Testis (tissue), 3 donors: ENCODE measurements around the gene AUH. TPM values are rescaled to one million over a fixed set of nuclear protein-coding genes. Genes with fewer than 3 reads are reported as not detected.

Experiments
- DNase-seq: peaks from one replicate; pipeline ENCODE4 v3.0.0-alpha.2; 2019
- H3K27ac ChIP-seq, 2 donors: fragments of 200-600 bp; sonication (generic); one replicate each; pipeline ENCODE4 v1.5.1; 2019
- H3K27me3 ChIP-seq: fragments of 200-600 bp; sonication (generic); one replicate; pipeline ENCODE4 v1.5.1; 2019
- H3K36me3 ChIP-seq: fragments of 200-600 bp; sonication (generic); one replicate; pipeline ENCODE4 v1.5.1; 2017; ENCODE audit warnings: low read depth; ENCODE audit errors: missing control alignments
- H3K4me1 ChIP-seq: fragments of 200-600 bp; sonication (generic); one replicate; pipeline ENCODE4 v1.5.1; 2019
- H3K4me3 ChIP-seq, 2 donors: fragments of 200-600 bp; sonication (generic); one replicate each; pipeline ENCODE4 v1.5.1; 2017 to 2019
- H3K9me3 ChIP-seq: fragments of 200-600 bp; sonication (generic); one replicate; pipeline ENCODE4 v1.5.1; 2017
- POLR2A ChIP-seq: fragments of 450-650 bp; IDR thresholded peaks from one replicate; pipeline ENCODE4 v1.6.1; 2017; ENCODE audit warnings: antibody characterized with exemption, mild to moderate bottlenecking, moderate library complexity
- WGBS, 2 donors: methylation state at CpG; one replicate each; pipeline ENCODE4 v1.1.5; 2018; 5-methylcytosine and 5-hydroxymethylcytosine counted together
- intact Hi-C: fragments of 100-400 bp; cut with DNase I; formaldehyde crosslinking; loops from one replicate; pipeline ENCODE4 v1.15.1; 2023; ENCODE audit warnings: low total_unique reads
- polyA plus RNA-seq: library from polyadenylated mRNA; stranded (reverse); fragments of 350-450 nt; fragmentation: Illumina TruSeq; extraction: RNeasy Lipid Tissue Mini Kit (QIAGEN cat#74804); gene quantifications from one replicate; pipeline ENCODE4 v1.2.3, GENCODE V29; 2014; ENCODE audit warnings: low read depth, low replicate concordance; ENCODE audit not compliant: insufficient read depth
- total RNA-seq, 2 donors: library from RNA; depleted of rRNA; stranded (reverse); fragments of >200 nt; gene quantifications; one replicate each; pipeline ENCODE4 v1.2.3, GENCODE V29; 2016
- TF ChIP-seq, protein P1 (sequence below), 3 experiments: fragments of 450-650 bp in 2 of 3; fragments of 200-600 bp in 1 of 3; sonication (generic) in 1 of 3; IDR thresholded peaks; one replicate each; pipeline ENCODE4 v1.5.1; 2016 to 2019; ENCODE audit warnings: antibody characterized with exemption in 3 of 3, mild to moderate bottlenecking in 2 of 3, moderate library complexity in 1 of 3

AUH gene
- total and polyA plus RNA-seq, 3 donors from 2014 or later, result 9.1 to 33.9 (median 31.7) TPM

DNA sequence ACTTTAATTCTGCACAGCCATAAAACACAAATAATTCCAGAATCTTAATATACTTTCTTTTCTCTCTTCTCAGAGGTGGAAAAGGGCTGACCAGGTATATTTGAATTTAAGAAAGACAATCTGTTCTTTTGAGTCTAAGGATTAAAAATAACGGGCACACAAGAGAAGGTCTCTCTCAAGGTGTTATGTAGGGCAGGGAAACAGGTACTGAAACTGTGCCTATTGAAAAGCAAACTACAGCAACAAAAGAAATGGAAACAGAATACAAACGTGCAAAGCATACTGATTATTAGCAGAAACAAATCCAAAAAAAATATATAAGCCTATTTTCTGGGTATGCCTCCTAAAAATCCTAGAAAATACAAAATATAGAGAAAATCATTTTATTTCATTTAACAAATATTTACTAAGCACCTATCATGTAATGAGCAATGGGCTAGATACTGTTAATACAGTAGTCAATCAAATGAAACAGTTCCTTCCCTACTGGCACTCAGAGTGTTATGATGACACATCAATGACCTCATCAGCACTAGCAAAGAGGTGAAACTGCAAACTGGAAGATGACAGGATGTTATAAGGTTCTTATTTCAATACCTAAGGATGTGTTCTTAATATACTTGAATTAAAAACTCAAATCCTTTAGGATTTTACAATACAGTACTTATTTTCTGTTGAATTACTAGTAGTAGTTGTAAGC lies 87.7 kb downstream of the AUH start:
- no peaks in the 10 kb centered on the region for H3K27me3 ChIP-seq
- TF ChIP-seq, protein P1, sequence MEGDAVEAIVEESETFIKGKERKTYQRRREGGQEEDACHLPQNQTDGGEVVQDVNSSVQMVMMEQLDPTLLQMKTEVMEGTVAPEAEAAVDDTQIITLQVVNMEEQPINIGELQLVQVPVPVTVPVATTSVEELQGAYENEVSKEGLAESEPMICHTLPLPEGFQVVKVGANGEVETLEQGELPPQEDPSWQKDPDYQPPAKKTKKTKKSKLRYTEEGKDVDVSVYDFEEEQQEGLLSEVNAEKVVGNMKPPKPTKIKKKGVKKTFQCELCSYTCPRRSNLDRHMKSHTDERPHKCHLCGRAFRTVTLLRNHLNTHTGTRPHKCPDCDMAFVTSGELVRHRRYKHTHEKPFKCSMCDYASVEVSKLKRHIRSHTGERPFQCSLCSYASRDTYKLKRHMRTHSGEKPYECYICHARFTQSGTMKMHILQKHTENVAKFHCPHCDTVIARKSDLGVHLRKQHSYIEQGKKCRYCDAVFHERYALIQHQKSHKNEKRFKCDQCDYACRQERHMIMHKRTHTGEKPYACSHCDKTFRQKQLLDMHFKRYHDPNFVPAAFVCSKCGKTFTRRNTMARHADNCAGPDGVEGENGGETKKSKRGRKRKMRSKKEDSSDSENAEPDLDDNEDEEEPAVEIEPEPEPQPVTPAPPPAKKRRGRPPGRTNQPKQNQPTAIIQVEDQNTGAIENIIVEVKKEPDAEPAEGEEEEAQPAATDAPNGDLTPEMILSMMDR (IDR thresholded peaks at IDR 0.05), result no peak
- no peak for TF ChIP-seq POLR2A
- no peak overlapping the region for H3K4me3 ChIP-seq
- no peaks in the 10 kb centered on the region for H3K4me1 ChIP-seq
- 78 to 82% methylated on average over 2 of the region's 2 CpGs for WGBS, 2 donors
- no peaks in the 10 kb centered on the region for H3K9me3 ChIP-seq
- H3K36me3 ChIP-seq, result no peaks in the 10 kb centered on the region
- no peak overlapping the region for H3K27ac ChIP-seq
- intact Hi-C loops, result no loop called here
- no peak for DNase-seq

DNA sequence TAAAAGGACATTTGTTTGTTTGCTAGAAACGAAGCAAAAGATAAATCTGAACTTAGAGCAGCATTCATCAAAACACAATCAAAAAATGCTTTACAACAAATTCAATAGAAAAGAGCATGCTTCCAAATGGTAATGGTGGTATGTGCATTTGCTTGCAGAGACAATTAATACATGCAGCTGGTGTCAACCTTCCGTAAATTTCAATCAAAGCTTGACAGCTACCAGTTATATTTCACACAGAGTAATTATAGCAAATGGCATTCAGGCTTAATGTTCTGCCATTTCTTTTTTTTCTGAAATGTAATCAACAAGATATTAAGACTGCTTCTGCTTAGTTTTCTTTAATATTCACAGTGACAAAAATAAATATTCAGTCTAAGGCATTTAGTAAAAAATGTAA lies 90.6 kb downstream of the AUH start:
- WGBS, 2 donors, result 83 to 87% methylated on average over 2 of the region's 2 CpGs
- Histone ChIP-seq H3K36me3 (no peaks in the 10 kb centered on the region), H3K4me1 (no peaks in the 10 kb centered on the region), H3K4me3 (no peak overlapping the region), H3K27me3 (no peaks in the 10 kb centered on the region), H3K9me3 (no peaks in the 10 kb centered on the region), H3K27ac (no peak overlapping the region)
- DNase-seq, result no peak
- intact Hi-C loops, result no loop called here
- no peak for TF ChIP-seq POLR2A
- TF ChIP-seq, protein P1 (IDR thresholded peaks at IDR 0.05), result no peak

DNA sequence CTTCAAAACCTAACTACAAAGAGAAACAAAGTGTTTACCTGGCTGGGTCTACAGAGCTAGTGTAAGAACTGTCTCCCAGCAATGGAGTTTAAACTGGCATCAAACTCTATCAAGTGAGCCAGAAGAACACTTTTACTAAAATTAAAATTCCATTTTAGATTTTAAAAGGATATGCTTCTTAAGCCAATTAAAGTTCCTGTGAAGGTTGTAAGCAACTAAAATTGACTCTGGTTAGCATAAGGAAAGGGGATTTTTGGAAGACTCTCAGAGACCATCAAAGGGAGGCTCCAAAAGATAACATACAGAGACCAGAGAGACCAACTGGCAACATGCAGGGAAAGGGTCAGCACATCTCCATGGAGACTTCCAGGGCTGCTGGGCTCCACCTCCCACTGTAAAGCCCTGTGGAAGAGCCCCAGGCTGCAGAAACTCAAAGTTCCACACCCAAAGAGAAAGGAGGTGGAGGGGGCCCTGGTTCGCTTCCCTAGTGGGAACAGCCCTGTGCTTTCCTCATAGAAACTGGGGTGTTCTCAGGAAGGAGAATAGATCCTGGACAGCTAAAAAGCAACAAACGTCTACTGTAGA lies 91.7 kb downstream of the AUH start:
- WGBS, 2 donors, result 62 to 71% methylated on average over 2 of the region's 2 CpGs
- TF ChIP-seq, protein P1 (IDR thresholded peaks at IDR 0.05), result no peak
- TF ChIP-seq POLR2A, result no peak

DNA sequence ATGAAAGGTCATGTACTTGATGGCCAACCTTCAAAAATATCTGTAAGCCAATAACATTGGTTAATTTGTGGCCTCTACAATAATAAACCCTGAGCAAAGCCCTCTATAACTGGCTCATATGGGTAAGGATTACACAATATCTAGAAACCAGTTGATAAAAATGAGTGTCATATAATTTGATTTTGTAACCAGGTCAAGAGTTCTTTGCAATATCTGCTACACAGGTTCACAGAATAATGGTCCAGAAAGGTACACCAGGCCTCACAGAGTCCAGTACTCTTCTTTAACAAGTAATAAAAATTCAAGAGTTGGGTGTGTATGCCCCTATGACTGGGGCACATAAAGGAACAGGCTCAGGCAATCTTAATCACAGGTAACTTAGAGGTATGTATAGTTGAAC lies 95.3 kb downstream of the AUH start:
- H3K9me3 ChIP-seq, result no peaks in the 10 kb centered on the region
- no peak for TF ChIP-seq POLR2A
- TF ChIP-seq, protein P1 (IDR thresholded peaks at IDR 0.05), result no peak
- H3K4me3 ChIP-seq, result no peak overlapping the region
- H3K36me3 ChIP-seq, result no peaks in the 10 kb centered on the region
- no peak for DNase-seq
- H3K27me3 ChIP-seq, result no peaks in the 10 kb centered on the region
- H3K4me1 ChIP-seq, result no peaks in the 10 kb centered on the region
- intact Hi-C loops, result no loop called here
- H3K27ac ChIP-seq, result no peak overlapping the region

More for the DNA sequence above, 91.7 kb downstream of the AUH start:
- no peak for DNase-seq
- Histone ChIP-seq H3K4me3 (no peak overlapping the region), H3K27ac (no peak overlapping the region), H3K27me3 (no peaks in the 10 kb centered on the region), H3K36me3 (no peaks in the 10 kb centered on the region), H3K9me3 (no peaks in the 10 kb centered on the region), H3K4me1 (no peaks in the 10 kb centered on the region)
- intact Hi-C loops, result no loop called here

DNA sequence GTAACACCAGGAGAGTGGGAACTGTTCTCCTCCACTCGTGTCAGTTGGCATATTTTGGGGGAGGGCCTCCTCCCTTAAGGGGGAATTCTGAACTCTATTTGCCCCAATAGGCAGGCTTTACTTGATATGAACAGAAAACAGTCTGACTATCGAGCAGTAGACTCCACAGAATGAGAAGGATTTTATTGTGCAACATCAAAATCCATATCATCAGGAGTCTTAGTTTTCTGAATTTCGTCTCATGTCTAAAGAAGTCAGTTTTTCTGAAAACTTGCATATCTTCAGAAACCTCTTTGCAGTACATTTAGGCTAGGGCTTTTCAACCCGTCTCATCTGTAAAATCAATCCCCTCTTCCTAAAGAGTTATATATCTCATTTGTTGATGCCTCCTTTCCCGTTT lies 96.2 kb downstream of the AUH start:
- H3K27ac ChIP-seq, result no peak overlapping the region
- no peak for TF ChIP-seq POLR2A
- TF ChIP-seq, protein P1 (IDR thresholded peaks at IDR 0.05), result no peak
- 82 to 89% methylated on average over 5 of the region's 5 CpGs for WGBS, 2 donors
- H3K4me3 ChIP-seq, result no peak overlapping the region
- no peak for DNase-seq
- intact Hi-C loops, result no loop called here
- no peaks in the 10 kb centered on the region for H3K36me3 ChIP-seq
- H3K27me3 ChIP-seq, result no peaks in the 10 kb centered on the region
- no peaks in the 10 kb centered on the region for H3K4me1 ChIP-seq
- no peaks in the 10 kb centered on the region for H3K9me3 ChIP-seq
